GM19467 (cell line): ENCODE results near the gene SH3GL1.
"Not testable (repeated sequence)": the region's sequence is repeated elsewhere in the genome, so short reads cannot be mapped to it uniquely, and the experiment has no call there.

Experiments used
- ATAC-seq: cut with Tn5 transposase; IDR thresholded peaks from one replicate; pipeline ENCODE4 v1.9.1; 2021; ENCODE audit warnings: mild to moderate bottlenecking, moderate library complexity; ENCODE audit not compliant: unreplicated experiment

Gene SH3GL1

DNA sequence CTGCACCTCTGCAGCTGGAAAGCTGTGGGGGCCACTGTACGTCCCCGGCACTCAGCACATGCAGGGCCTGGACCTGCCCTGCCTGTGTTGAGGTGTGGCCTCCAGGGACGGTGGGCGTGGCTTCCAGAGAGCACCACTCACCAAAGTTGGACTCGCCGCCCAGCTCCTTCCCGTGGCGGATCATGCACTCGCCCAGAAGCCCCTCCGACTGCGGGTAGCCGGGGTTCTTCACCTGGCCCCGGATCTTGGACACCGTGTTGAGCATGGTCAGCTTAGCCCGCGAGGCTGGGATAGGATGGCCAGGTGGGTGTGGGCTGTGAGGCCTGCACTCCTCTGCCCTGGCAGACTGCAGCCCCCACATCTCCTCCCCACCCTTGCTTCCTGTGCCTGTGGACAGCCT is 35.0 kb downstream of the SH3GL1 start:
- ATAC-seq, result no peak

DNA sequence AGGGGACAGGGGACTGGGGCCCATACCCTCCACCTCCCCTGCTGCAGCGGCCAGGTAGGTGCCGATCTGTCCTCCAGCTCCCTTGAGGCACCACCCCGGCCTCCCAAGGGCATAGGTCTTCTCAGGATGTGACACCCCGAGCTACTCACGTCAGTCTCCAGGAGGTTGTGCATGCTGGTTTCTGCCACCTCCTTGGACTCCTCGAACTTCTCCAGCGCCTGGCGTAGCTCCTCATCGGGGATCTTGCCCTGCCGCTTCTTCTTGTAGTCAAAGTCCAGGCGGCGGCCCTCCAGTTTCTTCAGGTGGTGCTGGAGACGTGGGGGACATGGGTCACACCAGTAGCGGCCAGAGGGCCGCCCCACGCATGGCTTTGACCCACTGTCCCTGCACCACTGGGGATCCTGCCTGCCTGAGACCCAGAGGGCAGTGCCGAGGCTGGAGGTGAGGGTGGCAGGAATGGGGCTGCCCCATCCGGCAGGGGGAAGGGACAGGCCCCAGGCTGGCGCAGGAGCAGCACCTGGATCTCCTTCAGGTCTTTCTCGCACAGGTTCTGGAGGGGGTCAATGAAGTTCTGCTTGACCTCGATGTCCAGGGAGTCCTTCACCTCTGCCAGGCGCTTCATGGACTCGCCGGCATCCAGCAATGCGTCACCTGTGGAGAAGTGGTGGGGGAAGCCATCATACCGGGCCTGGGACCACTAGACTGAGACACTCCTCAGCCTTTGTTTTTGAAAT is 36.6 kb downstream of the SH3GL1 start:
- no peak for ATAC-seq

DNA sequence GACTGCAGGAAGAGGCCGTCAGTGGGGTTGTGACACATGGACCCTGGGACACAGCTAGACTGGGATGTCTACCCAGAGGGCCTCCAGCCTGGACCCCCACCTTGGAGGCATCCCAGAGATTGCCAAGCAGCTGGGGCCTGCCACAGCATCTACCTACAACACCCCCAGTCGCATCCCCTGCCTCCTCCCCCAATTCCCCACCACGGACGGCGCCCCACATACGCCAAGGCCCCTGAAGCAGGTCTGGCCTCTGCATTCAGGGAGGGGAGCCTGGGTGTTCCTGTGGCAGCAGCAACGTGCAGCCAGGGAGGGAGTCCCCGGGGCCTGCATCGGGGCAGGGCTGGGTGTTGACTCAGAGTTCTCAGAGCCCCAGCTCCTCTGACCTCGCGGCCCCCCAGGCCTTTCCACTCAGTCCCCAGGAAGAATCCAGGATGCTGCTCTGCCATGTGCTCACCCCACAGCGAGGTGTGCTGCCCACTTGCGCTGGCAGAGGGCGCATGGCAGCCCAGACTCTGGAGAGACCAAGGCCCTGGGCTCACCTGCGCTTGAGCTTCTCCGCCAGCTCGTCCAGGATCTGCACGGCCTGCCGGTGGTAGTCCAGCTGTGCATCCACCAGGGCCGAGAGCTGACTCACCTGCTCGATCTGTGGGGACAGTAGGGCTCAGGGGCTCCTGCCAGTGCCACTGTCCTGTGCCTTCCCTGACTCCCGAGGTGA is 37.4 kb downstream of the SH3GL1 start:
- ATAC-seq, result no peak

DNA sequence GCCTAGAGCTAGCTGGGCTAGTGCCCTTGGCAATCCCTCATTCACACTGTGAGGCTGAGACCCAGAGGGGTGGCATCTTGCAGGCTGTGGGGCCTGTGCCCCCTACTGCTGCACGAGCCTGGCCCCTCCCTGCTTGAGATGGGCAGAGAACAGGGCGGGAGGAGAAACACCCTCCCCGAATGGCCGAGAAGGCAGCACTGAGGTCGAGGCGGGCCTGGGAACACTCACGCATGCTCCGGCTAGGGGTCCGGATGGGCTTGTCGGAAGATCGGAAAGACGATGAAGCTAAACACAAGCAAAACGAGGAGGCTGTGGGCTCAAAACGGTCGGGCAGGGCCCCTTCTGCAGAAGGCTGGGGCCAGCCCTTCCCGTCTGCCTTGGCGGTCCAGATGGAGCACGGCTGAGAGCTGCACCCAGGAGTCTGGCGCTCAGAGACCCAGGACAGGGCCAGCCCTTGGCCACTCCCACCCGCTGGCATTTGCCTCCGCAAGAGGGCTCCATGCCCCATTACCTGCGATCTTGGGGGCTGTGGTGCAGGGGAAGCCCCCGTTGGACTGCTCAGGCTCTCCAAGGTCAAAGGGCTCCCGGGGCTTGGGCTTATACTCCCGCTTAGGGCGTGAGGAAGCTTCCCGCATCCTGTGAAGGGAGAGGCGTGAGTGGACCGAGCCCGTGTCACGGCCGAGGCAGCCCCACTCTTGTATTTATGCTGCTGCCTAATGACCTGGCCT is 38.1 kb downstream of the SH3GL1 start:
- ATAC-seq, result no peak

DNA sequence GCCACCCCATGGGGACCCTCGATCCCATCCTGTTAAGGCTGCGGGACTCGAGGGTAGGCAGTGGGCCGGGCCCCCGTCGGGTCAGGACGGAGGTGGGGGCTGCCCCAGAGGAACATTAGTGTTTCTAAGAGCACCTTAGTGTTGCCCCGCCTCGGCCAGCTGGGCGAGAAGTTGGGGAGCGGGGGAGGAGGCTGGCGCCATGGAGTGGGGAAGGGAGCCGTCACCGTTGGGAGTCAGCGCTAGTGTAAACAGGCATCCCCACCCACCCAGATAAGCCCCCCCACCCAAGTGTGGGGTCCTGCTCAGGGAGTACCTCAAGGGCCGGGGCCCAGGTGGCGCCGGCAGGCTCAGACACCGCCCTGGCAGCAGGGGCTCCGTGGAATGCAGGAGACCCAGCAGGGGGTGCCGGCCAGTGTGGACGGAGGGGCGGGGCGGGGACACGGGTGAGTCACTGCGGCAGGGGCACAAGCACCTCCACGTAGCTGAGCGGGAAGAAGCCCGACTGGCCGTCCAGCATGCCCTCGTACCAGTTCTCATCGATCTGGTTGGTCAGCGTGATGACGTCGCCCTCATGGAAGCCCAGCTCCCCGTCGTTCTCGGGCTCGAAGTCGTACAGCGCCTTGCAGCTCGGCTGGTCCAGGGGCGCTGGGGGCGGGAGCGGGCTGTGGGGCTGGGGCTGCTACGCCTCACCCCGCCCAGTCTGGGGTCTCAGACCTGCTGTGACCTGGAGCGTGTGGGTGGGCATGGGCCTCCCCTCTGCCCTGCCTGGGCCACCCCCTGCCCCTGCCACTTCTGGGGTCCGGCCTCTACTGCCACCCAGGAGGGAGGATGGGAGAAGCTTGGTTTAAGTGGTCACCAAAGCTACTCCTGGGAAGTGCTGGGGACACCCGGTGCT is 38.9 kb downstream of the SH3GL1 start:
- ATAC-seq, result no peak

DNA sequence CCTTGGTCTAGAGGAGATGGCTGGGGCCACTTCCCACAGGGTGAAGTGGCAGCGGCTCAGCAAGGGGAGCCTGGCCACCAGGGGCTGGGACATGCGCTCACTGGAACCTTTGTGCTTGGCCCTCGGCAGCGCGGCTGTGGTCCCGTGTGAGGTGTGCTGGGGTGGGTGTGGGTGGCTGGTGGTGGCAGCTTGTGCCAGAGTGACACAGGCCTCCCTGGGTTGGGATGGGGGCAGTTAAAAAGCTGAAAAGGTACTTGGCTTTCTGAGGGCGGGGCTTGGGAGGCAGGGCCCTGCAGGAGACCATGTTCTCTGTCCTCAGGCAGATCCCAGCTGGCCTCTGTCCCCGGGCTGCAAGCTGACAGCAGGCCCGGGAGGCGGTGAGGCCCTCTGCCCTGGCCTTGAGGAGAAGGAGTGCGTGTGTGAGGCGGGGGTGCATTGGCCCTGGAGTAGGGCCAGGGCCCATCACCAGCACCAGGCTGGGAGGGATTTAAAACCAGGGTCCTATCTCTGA is 39.7 kb downstream of the SH3GL1 start:
- ATAC-seq, result no peak

DNA sequence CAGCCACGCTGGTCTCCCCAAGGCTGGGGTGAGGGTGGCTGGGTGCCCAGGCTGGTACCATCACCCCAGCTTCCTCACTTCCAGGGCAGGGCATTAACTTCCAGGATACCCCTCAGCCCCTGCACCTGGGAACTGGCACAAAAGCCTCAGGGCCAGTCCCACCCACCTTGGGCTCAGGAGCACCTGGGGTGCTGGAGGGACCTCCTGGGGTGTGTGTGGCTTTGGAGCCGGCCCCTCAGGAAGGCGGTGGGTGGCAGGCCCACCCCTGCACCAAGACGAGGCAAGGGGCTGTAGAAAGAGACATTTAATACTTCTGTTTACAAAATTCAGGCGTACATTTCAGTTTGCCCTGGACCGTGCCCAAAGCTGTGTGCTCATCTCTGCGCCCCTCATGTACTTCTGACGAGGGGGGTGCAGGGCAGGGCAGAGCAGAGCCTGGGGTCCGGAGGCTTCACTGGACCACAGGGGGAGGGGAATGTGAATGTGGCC is 40.2 kb downstream of the SH3GL1 start:
- ATAC-seq, result no peak

DNA sequence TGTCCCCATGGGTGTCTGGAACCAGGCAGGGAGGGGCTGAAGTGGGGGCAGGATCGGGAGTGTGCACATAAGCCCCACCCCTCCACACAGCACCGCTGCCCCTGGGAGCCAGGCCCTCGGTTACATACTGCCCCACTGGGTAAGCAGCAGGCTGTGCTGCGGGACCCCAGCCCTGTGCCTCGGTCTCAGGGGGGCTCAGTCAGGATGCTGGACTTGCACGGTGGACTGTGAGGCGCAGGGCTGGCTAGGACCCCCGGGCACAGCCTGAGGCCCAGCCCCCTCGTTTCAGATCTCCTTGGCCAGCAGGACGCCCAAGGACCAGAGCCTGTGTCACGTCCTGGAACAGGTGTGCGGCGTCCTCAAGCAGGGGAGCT is 40.7 kb downstream of the SH3GL1 start:
- no peak for ATAC-seq

DNA sequence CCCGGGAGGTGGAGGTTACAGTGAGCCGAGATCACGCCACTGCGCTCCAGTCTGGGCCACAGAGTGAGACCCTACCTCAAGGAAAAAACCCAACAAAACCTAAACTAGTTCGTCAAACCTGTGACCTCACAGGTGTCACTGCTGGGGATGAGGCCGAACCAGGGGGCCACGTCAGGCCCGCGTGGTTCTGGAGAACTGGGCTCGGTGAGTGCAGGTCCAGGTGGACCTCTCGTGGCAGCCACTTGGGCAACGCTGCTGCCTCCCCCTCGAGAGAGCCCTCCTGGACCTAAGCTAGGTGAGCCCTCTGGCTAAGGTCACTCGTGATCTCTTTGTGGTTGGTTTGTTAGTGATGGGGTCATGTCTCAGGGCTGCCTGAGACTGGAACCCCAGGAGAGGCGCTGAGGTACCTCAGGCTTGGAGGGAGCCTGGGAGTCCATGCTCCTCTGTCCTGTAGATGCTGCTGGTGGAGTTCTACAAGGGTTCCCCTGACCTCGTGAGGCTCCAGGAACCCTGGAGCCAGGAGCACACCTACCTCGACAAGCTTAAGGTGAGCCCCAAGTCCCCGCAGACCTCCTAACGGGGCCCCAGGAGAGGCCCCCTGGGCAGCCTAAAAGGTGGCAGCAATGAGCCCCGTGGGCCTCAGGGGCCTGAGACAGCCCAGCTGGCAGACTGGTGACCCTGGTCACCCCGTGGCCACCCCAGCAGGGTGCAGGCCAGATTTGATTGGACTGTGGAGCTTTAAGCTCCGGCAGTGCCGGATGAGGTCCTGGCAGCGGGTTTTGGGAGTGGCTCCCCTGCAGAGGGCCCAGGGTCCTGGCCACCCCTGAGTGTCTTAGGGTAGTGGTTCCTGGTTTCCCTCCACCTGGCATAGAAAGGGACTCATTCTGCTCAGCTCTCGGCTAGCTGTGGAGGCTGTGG is 41.4 kb downstream of the SH3GL1 start:
- no peak for ATAC-seq

DNA sequence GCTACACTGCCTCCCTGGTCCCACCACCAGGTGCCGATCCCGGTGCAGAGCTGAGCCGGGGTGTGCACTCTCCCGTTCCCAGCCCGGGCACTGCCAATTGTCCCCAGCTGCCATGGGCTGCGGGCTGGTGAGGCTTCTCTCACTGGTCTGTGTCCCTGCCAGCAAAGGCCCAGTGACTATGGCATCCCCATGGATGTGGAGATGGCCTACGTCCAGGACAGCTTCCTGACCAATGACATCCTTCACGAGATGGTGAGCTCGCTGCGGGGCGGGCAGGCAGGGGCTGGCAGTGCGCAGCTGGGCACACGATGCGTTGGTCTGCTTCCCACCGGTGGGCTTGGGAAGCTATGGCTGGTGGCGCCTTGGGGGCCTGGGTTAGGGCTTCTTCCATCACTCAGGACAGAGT is 42.4 kb downstream of the SH3GL1 start:
- ATAC-seq, result no peak

DNA sequence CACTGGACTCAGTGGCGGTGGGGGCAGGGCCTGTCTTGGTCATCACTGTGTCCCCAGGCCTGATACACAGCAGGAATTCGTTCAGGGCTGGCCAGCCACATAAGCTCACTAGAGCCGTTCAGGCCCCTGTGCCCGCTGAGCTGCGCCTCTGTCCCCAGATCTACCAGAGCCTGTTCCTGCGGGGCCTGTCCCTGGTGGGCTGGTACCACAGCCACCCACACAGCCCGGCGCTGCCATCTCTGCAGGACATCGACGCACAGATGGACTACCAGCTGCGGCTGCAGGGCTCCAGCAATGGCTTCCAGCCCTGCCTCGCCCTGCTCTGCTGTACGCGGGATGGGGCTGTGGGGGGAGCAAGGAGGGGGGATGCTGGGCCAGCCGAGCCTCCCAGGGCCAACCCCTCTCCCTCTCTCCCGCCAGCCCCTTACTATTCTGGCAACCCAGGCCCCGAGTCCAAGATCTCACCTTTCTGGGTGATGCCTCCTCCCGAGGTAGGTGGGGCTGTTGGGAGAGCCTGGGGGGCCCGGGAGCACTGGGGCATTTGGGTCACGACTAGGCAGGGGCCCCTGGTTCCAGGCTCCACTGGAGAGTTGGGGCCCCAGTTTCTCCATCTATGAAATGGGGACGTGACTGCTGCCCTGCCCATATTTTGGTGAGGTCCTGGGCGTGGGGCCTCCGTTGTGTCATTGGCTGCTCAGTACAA is 43.1 kb downstream of the SH3GL1 start:
- no peak for ATAC-seq

DNA sequence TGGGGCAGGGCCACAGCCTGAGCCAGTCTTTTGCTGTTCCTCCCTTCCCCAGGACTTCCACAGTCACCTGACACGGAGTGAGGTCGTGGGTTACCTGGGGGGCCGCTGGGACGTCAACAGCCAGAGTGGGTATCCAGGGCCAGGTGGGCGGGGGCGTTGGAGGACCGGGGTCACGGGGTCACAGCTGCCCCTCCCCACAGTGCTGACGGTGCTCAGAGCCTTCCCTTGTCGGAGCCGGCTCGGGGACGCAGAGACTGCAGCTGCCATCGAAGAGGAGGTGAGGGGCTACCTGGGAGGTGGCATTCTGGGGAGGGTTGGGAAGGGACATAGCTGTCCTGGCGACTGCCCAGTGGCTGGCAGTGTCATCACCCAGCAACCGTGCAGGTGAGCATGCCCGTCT is 45.5 kb downstream of the SH3GL1 start:
- ATAC-seq, result no peak

DNA sequence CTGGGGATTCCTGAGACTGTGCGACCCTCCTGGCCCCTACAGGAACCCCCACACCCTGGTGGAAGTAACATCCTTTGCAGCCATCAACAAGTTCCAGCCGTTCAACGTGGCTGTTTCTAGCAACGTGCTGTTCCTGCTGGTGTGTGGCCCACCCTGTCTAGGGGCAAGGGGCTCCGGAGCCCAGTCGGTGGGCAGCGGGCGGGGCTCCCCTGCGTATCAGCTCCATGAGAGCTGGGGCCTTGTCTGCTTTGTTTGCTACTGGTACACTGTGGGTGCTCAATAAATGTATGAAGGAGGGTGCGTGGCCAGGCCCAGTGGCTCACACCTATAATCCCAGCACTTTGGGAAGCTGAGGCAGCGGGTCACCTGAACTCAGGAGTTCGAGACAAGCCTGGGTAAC is 46.1 kb downstream of the SH3GL1 start:
- ATAC-seq, result no peak

DNA sequence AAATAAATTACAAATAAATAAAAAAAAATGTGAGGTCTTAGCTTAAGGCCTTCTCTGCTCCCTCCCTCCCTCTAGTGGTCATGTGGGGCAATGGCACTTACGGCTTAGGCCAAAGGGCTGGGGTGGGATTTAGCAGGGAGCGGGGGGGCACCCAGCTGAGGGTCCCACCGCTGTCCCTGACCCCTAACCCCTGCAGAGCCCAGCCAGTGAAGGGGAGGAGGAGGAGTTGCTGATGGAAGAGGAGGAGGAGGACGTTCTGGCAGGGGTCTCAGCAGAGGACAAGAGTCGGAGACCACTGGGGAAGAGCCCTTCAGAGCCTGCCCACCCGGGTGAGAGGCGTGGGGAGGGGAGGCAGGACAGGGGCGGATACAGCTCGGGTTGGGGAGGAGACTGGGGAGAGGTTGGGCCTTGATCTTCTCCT is 47.6 kb downstream of the SH3GL1 start:
- ATAC-seq, result no peak

DNA sequence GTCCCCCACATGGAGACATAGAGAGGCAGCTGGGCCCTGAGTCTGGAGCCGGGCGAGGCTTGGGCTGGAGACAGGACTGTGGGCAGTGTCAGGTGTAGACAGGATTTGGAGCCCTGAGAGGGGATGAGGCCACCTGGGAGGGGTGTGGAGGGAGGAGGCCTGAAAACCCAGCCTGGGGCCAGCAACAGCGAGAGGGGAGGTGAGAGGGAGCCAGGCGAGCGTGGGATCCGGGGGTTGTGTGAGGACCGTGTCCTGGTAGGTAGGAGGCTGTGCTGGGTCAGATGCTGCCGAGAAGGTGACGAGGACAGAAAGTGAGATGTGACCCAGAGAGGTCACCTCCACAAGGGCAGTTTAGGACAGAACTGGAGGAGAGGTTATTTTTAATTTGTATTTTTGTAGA is 49.6 kb downstream of the SH3GL1 start:
- ATAC-seq, result no peak

DNA sequence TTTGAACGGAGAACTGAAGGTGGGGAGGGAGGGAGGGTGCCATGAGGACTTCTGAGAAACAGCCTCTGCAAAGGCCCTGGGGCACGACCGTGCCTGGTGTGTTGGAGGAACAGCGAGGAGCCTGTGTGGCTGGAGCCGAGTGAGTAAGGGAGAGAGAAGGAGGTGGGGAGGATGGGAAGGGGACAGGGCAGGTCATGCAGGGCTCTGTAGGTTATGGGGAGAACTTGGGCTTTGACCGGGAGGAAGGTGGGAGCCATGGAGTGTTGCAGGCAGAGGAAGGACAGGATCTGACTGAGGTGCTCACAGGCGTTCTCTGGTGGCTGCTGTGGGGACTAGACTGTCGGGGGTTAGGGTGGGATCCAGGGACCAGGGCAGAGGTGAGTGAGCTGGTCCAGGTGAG is 50.2 kb downstream of the SH3GL1 start:
- ATAC-seq, result no peak

DNA sequence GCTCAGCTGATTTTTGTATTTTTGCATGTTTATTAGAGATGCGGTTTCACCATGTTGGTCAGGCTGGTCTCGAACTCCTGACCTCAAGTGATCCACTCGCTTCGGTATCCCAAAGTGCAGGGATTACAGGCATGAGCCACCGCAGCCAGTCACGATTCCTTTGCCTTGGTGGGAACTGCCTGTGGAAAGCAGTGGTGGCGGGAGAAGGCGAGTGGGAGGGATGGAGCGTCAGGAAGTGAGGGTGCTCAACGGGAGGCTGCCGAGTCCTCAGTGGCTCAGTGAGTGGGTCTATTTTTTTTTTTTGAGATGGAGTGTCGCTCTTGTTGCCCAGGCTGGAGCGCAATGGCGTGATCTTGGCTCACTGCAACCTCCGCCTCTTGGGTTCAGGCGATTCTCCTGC is 51.1 kb downstream of the SH3GL1 start:
- not testable (repeated sequence) for ATAC-seq

DNA sequence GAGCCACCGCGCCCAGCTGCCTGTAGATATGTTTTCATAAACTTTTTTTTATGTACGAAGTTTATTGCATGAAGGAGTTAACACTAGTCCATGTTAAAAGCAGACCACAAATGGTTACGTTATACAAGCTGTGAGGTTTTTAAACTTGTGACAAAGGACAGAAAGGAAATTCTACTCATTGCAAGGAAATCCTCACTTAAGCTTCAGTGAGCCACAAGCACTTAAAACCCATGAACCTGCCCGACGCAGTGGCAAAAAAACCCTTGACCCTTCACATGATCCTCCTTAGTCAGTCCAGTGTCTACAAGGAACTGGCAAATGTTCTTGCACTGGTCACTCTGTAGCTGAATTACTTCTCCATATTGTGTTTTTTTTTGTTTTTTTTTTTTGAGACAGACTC is 52.8 kb downstream of the SH3GL1 start:
- ATAC-seq, result no peak

DNA sequence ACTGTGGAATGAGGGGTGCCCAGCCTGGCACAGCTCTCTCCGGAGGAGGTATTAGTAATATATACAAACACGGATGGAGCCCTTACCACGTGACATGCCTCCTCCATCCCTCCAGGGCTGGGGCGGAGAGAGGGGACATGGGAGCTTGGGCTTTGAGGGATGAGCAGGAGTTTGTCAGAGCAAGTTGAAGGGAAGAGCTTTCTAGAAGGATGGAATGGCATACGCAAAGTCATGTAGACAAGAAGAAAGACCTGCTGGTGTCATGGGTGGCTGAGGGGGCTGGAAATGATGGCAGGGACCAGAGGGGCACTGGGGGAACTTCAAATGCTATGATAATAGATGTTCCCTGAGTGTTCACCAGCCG is 54.3 kb downstream of the SH3GL1 start:
- ATAC-seq, result no peak
